H9 (cell line): ENCODE data around the gene NTF3. TPM values are rescaled to one million over a fixed set of nuclear protein-coding genes. Genes with fewer than 3 reads are reported as not detected.
A peak's percentile ranks its signal among the peaks of the same experiment; 100 is the strongest.

Source experiments
- DNase-seq: peaks from one replicate; pipeline ENCODE4 v3.0.0-alpha.2; 2017
- H2AFZ ChIP-seq: one replicate; pipeline ENCODE4 v1.6.1; 2013; ENCODE audit warnings: mild to moderate bottlenecking, low read length, control low read depth, moderate library complexity
- H2AK5ac ChIP-seq: 2 replicates; pipeline ENCODE4 v1.6.1; 2013; ENCODE audit warnings: low read length, control low read depth, mixed read lengths; ENCODE audit not compliant: insufficient read length
- H2BK120ac ChIP-seq: one replicate; pipeline ENCODE4 v1.6.1; 2013; ENCODE audit warnings: low read depth, mild to moderate bottlenecking, low read length, control low read depth, inconsistent platforms; ENCODE audit not compliant: poor library complexity, severe bottlenecking
- H2BK12ac ChIP-seq: 2 replicates; pipeline ENCODE4 v1.6.1; 2013; ENCODE audit warnings: low read length, control low read depth, mixed read lengths, low read depth; ENCODE audit not compliant: insufficient read length
- H2BK15ac ChIP-seq: 2 replicates; pipeline ENCODE4 v1.6.1; 2013; ENCODE audit warnings: low read depth, low read length, control low read depth
- H2BK20ac ChIP-seq: one replicate; pipeline ENCODE4 v1.6.1; 2013; ENCODE audit warnings: low read depth, mild to moderate bottlenecking, low read length, control low read depth, inconsistent platforms; ENCODE audit not compliant: poor library complexity, severe bottlenecking
- H2BK5ac ChIP-seq: 2 replicates; pipeline ENCODE4 v1.6.1; 2013; ENCODE audit warnings: low read length, control low read depth, mixed read lengths; ENCODE audit not compliant: insufficient read length
- H3K14ac ChIP-seq: 2 replicates; pipeline ENCODE4 v1.6.1; 2013; ENCODE audit warnings: low read length, control low read depth; ENCODE audit not compliant: insufficient read depth
- H3K18ac ChIP-seq: 2 replicates; pipeline ENCODE4 v1.6.1; 2013; ENCODE audit warnings: low read depth, mild to moderate bottlenecking, mixed read lengths, low read length, control low read depth; ENCODE audit not compliant: insufficient read length
- H3K23ac ChIP-seq: 2 replicates; pipeline ENCODE4 v1.6.1; 2013; ENCODE audit warnings: low read length, control low read depth, mixed read lengths, low read depth; ENCODE audit not compliant: insufficient read length
- H3K23me2 ChIP-seq: 2 replicates; pipeline ENCODE4 v1.6.1; 2013; ENCODE audit warnings: low read depth, mild to moderate bottlenecking, mixed read lengths, low read length, control low read depth; ENCODE audit not compliant: insufficient read length, poor library complexity, severe bottlenecking
- H3K27ac ChIP-seq: 2 replicates; pipeline ENCODE4 v1.5.1; 2013; ENCODE audit warnings: low read length, control low read depth, mixed read lengths, low read depth; ENCODE audit not compliant: insufficient read length
- H3K27me3 ChIP-seq: 2 replicates; pipeline ENCODE4 v1.6.1; 2013; ENCODE audit warnings: low read length, control low read depth, inconsistent platforms; ENCODE audit not compliant: insufficient read depth
- H3K4ac ChIP-seq: 2 replicates; pipeline ENCODE4 v1.6.1; 2013; ENCODE audit warnings: low read depth, mild to moderate bottlenecking, control low read depth, inconsistent platforms, low read length, moderate library complexity
- H3K4me1 ChIP-seq: 2 replicates; pipeline ENCODE4 v1.6.1; 2013; ENCODE audit warnings: low read length, control low read depth, inconsistent platforms; ENCODE audit not compliant: insufficient read depth
- H3K4me2 ChIP-seq: 2 replicates; pipeline ENCODE4 v1.6.1; 2013; ENCODE audit warnings: low read length, control low read depth, mixed read lengths; ENCODE audit not compliant: insufficient read length, insufficient read depth
- H3K56ac ChIP-seq: 2 replicates; pipeline ENCODE4 v1.6.1; 2013; ENCODE audit warnings: low read depth, mild to moderate bottlenecking, mixed read lengths, low read length, control low read depth; ENCODE audit not compliant: insufficient read length
- H3K79me1 ChIP-seq: 2 replicates; pipeline ENCODE4 v1.6.1; 2013; ENCODE audit warnings: low read depth, mild to moderate bottlenecking, moderate library complexity, low read length, control low read depth, inconsistent platforms; ENCODE audit not compliant: insufficient read depth, poor library complexity, severe bottlenecking
- H3K79me2 ChIP-seq: 2 replicates; pipeline ENCODE4 v1.6.1; 2013; ENCODE audit warnings: low read length, control low read depth, inconsistent platforms; ENCODE audit not compliant: insufficient read depth
- H3K9ac ChIP-seq: 2 replicates; pipeline ENCODE4 v1.6.1; 2013; ENCODE audit warnings: low read length, control low read depth, mixed read lengths; ENCODE audit not compliant: insufficient read length; ENCODE audit errors: extremely low read depth
- H3K9me3 ChIP-seq: one replicate; pipeline ENCODE4 v1.6.1; 2013; ENCODE audit warnings: low read depth, low read length, inconsistent platforms; ENCODE audit not compliant: control insufficient read depth
- H3T11ph ChIP-seq: one replicate; pipeline ENCODE4 v1.6.1; 2013; ENCODE audit warnings: mild to moderate bottlenecking, low read length, control low read depth, inconsistent platforms
- H4K20me1 ChIP-seq: one replicate; pipeline ENCODE4 v1.6.1; 2013; ENCODE audit not compliant: control insufficient read depth, insufficient read length, insufficient read depth
- H4K5ac ChIP-seq: 2 replicates; pipeline ENCODE4 v1.6.1; 2013; ENCODE audit warnings: low read depth, mild to moderate bottlenecking, mixed read lengths, low read length, control low read depth; ENCODE audit not compliant: insufficient read length
- H4K8ac ChIP-seq: replicated peaks from 2 replicates; pipeline ENCODE4 v1.6.1; 2013; ENCODE audit warnings: low read length, control low read depth, mixed read lengths, low read depth; ENCODE audit not compliant: insufficient read length
- H4K91ac ChIP-seq: 2 replicates; pipeline ENCODE4 v1.6.1; 2013; ENCODE audit warnings: low read depth, mild to moderate bottlenecking, moderate library complexity, mixed read lengths, low read length, control low read depth; ENCODE audit not compliant: insufficient read length
- H3K27ac Mint-ChIP-seq, 3 experiments: 2 replicates in 2 of 3; 3 replicates in 1 of 3; pipeline ENCODE4 v1.8.0; 2020 to 2021; ENCODE audit warnings: mixed read lengths in 3 of 3, mild to moderate bottlenecking in 1 of 3, moderate library complexity in 1 of 3
- H3K27me3 Mint-ChIP-seq: 2 replicates; pipeline ENCODE4 v1.8.0; 2021; ENCODE audit warnings: low read depth, mild to moderate bottlenecking, moderate library complexity, mixed read lengths
- H3K36me3 Mint-ChIP-seq, 3 experiments: 2 replicates in 2 of 3; 3 replicates in 1 of 3; pipeline ENCODE4 v1.8.0; 2020 to 2021; ENCODE audit warnings: low read depth in 3 of 3, mixed read lengths in 3 of 3; ENCODE audit not compliant: insufficient read depth in 1 of 3
- H3K4me1 Mint-ChIP-seq, 2 experiments: 2 replicates each; pipeline ENCODE4 v1.8.0; 2020; ENCODE audit warnings: mixed read lengths in 2 of 2
- H3K4me3 Mint-ChIP-seq, 2 experiments: 2 replicates in 1 of 2; 3 replicates in 1 of 2; pipeline ENCODE4 v1.8.0; 2020 to 2021; ENCODE audit warnings: mild to moderate bottlenecking in 2 of 2, mixed read lengths in 2 of 2, moderate library complexity in 1 of 2
- H3K9me3 Mint-ChIP-seq, 2 experiments: 2 replicates in 1 of 2; 3 replicates in 1 of 2; pipeline ENCODE4 v1.8.0; 2020; ENCODE audit warnings: mild to moderate bottlenecking in 2 of 2, mixed read lengths in 2 of 2, moderate library complexity in 1 of 2
- WGBS: extraction: QIAGEN DNeasy Blood & Tissue Kit; methylation state at CpG from one replicate; pipeline ENCODE4 v1.1.7; 2013; ENCODE audit warnings: missing lambda C conversion rate, low lambda C conversion rate, mixed read lengths; ENCODE audit not compliant: insufficient read length; ENCODE audit errors: extremely low coverage; 5-methylcytosine and 5-hydroxymethylcytosine counted together
- total RNA-seq: library from RNA; stranded (reverse); gene quantifications from 2 replicates; pipeline ENCODE4 v1.2.1, GENCODE V29; 2021
- TF ChIP-seq, protein P1 (sequence below): fragments of 200-600 bp; sonication (generic); conservative IDR thresholded peaks from 3 replicates; pipeline ENCODE4 v1.8.0; 2021; ENCODE audit warnings: antibody characterized with exemption, mild to moderate bottlenecking

The NTF3 gene
- total RNA-seq, 1 experiment from 2014 or later: 0.48 TPM

DNA sequence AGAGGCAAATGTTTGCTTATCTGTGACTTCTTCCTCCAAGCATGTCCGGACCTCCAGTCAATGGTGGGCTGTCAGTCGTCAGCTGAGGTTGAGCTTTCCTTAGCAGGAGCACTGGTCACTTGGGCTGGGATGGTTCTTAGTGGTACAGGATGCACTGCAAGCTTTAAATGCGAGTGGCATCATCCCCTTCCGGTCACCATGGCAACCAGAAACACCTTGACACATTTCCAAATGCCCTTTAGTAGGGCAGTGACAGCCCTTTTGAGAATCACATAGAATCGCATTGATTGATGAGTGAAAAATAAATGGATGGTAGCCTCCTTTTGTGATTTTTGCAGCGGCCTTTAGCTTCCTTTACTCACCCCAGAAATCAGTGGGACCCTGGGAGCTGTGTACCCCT lies 24.1 kb downstream of the NTF3 start:
- Mint-ChIP-seq H3K36me3 (no peaks in the 10 kb centered on the region; a peak in 1 of 7 replicates), H3K9me3 (no peaks in the 10 kb centered on the region), H3K4me1 (peaks cover 9 to 12% of the 10 kb centered on the region in 2 experiments), H3K27me3 (peaks cover 4% of the 10 kb centered on the region), H3K27ac (peak overlapping the region in 1 of 3 experiments; percentile 4; a peak in 1 of 7 replicates), H3K4me3 (no peak overlapping the region)
- Histone ChIP-seq H3K9me3 (no peaks in the 10 kb centered on the region), H3K23ac (no peak overlapping the region), H2BK20ac (no peak overlapping the region), H3K79me1 (no peaks in the 10 kb centered on the region), H2BK5ac (no peak overlapping the region), H4K8ac (no peak overlapping the region), H2BK15ac (no peak overlapping the region), H3K27ac (no peak overlapping the region), H3K9ac (no peak overlapping the region), H2AK5ac (no peak overlapping the region), H3T11ph (no peak overlapping the region), H2BK120ac (no peak overlapping the region), H4K20me1 (no peaks in the 10 kb centered on the region), H3K14ac (no peak overlapping the region), H3K23me2 (no peaks in the 10 kb centered on the region), H3K79me2 (no peaks in the 10 kb centered on the region), H3K4me2 (no peak overlapping the region), H3K27me3 (no peaks in the 10 kb centered on the region), H3K4ac (no peak overlapping the region), H4K91ac (no peak overlapping the region), H4K5ac (no peak overlapping the region), H2BK12ac (no peak overlapping the region), H3K18ac (no peak overlapping the region), H2AFZ (no peak overlapping the region), H3K56ac (no peak overlapping the region), H3K4me1 (peaks cover 5% of the 10 kb centered on the region; the same call in 1 of the 2 replicates)
- TF ChIP-seq, protein P1, sequence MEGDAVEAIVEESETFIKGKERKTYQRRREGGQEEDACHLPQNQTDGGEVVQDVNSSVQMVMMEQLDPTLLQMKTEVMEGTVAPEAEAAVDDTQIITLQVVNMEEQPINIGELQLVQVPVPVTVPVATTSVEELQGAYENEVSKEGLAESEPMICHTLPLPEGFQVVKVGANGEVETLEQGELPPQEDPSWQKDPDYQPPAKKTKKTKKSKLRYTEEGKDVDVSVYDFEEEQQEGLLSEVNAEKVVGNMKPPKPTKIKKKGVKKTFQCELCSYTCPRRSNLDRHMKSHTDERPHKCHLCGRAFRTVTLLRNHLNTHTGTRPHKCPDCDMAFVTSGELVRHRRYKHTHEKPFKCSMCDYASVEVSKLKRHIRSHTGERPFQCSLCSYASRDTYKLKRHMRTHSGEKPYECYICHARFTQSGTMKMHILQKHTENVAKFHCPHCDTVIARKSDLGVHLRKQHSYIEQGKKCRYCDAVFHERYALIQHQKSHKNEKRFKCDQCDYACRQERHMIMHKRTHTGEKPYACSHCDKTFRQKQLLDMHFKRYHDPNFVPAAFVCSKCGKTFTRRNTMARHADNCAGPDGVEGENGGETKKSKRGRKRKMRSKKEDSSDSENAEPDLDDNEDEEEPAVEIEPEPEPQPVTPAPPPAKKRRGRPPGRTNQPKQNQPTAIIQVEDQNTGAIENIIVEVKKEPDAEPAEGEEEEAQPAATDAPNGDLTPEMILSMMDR: no peak
- no CpG with 5 or more reads among the region's 6 CpGs for WGBS
- no peak for DNase-seq
